ENCODE measurements around the gene RBM33.
"Not testable (repeated sequence)": the region's sequence is repeated elsewhere in the genome, so short reads cannot be mapped to it uniquely, and the experiment has no call there.

Gene RBM33

GRCh38 chr7:155809947-155810769 lies 165.7 kb downstream of the RBM33 start:
- DNase-seq (ENCODE audit: low spot score): no peak

GRCh38 chr7:155810770-155811559 lies 166.5 kb downstream of the RBM33 start:
- DNase-seq (ENCODE audit: low spot score): no peak

- DNase-seq (ENCODE audit: low spot score): no peak
Measured at GRCh38 chr7:155811560-155811894, 167.1 kb downstream of the RBM33 start.

- DNase-seq (ENCODE audit: low spot score): no peak
Measured at GRCh38 chr7:155811895-155812761, 167.7 kb downstream of the RBM33 start, which contains the start of gene SHH. Gene SHH (minus strand): TSS chr7:155812463. CDS start chr7:155812122, 341 bp downstream.

GRCh38 chr7:155813125-155813524 lies 168.7 kb downstream of the RBM33 start:
- DNase-seq (ENCODE audit: low spot score): no peak

- DNase-seq (ENCODE audit: low spot score): no peak
Measured at GRCh38 chr7:155813546-155814315, 169.3 kb downstream of the RBM33 start.

GRCh38 chr7:155814316-155815276 lies 170.1 kb downstream of the RBM33 start:
- DNase-seq (ENCODE audit: low spot score): no peak

- no peak for DNase-seq (ENCODE audit: low spot score)
Measured at GRCh38 chr7:155815332-155816191, 171.1 kb downstream of the RBM33 start.

- no peak for DNase-seq (ENCODE audit: low spot score)
Measured at GRCh38 chr7:155816192-155816508, 171.7 kb downstream of the RBM33 start.

GRCh38 chr7:155816996-155817395 lies 172.5 kb downstream of the RBM33 start:
- no peak for DNase-seq (ENCODE audit: low spot score)

- not testable (repeated sequence) for DNase-seq (ENCODE audit: low spot score)
Measured at GRCh38 chr7:155817515-155817914, 173.1 kb downstream of the RBM33 start.

GRCh38 chr7:155818154-155818819 lies 173.8 kb downstream of the RBM33 start:
- no peak for DNase-seq (ENCODE audit: low spot score)

GRCh38 chr7:155818820-155819168 lies 174.3 kb downstream of the RBM33 start:
- DNase-seq (ENCODE audit: low spot score): no peak

- DNase-seq (ENCODE audit: low spot score): no peak
Measured at GRCh38 chr7:155819186-155819585, 174.7 kb downstream of the RBM33 start.

GRCh38 chr7:155820246-155820645 lies 175.8 kb downstream of the RBM33 start:
- DNase-seq (ENCODE audit: low spot score): no peak

- no peak for DNase-seq (ENCODE audit: low spot score)
Measured at GRCh38 chr7:155820788-155821187, 176.3 kb downstream of the RBM33 start.

- no peak for DNase-seq (ENCODE audit: low spot score)
Measured at GRCh38 chr7:155821851-155822250, 177.4 kb downstream of the RBM33 start.

GRCh38 chr7:155824227-155824886 lies 179.9 kb downstream of the RBM33 start:
- no peak for DNase-seq (ENCODE audit: low spot score)

Measured in pons (tissue), 1 donor.